OCI-LY7 (cell line): Measurements from ENCODE around the gene TVP23A. TPM values are rescaled to one million over a fixed set of nuclear protein-coding genes. Genes with fewer than 3 reads are reported as not detected.

ENCODE experiments used
- BruUV-seq: library from RNA; stranded (reverse); fragments of 400-500 nt; replicated peaks from 2 replicates; lab custom pipeline; 2021; lab: Mats Ljungman, UMichigan
- CTCF ChIA-PET: fragments of 300-600 bp; sonication (Branson Sonifier 250); formaldehyde crosslinking; loops from one replicate; lab custom pipeline; 2022; ENCODE audit warnings: antibody characterized with exemption; ENCODE audit not compliant: unreplicated experiment; lab: Charles Lee
- POLR2A ChIA-PET: fragments of 300-600 bp; sonication (Branson Sonifier 250); formaldehyde crosslinking; loops from one replicate; lab custom pipeline; 2022; ENCODE audit warnings: antibody characterized with exemption; lab: Charles Lee
- DNase-seq: peaks from one replicate; pipeline ENCODE4 v3.0.0-alpha.2; 2015; ENCODE audit warnings: low spot score
- H2AFZ ChIP-seq: fragments of 200-600 bp; sonication (generic), shearing (Covaris generic); 2 replicates; pipeline ENCODE4 v1.6.1; 2014; ENCODE audit warnings: mild to moderate bottlenecking, antibody characterized with exemption, low read length, moderate library complexity
- H3K27ac ChIP-seq: fragments of 200-600 bp; sonication (generic); 2 replicates; pipeline ENCODE4 v1.5.1; 2014; ENCODE audit warnings: mixed run types, low read depth, mild to moderate bottlenecking, moderate library complexity, low read length, inconsistent platforms; ENCODE audit not compliant: poor library complexity, severe bottlenecking
- H3K36me3 ChIP-seq: fragments of 200-600 bp; sonication (generic); 2 replicates; pipeline ENCODE4 v1.6.1; 2014; ENCODE audit warnings: mild to moderate bottlenecking, antibody characterized with exemption, low read length, moderate library complexity, mixed read lengths; ENCODE audit not compliant: insufficient read depth
- H3K4me1 ChIP-seq: fragments of 200-600 bp; sonication (generic); 2 replicates; pipeline ENCODE4 v1.5.1; 2014; ENCODE audit warnings: mild to moderate bottlenecking, low read length; ENCODE audit not compliant: insufficient read depth, poor library complexity, severe bottlenecking
- H3K4me2 ChIP-seq: fragments of 200-600 bp; sonication (generic); 2 replicates; pipeline ENCODE4 v1.6.1; 2014; ENCODE audit warnings: mild to moderate bottlenecking, low read length
- H3K4me3 ChIP-seq: fragments of 200-600 bp; sonication (generic); 2 replicates; pipeline ENCODE4 v1.5.1; 2014; ENCODE audit warnings: mild to moderate bottlenecking, low read depth, low read length; ENCODE audit not compliant: poor library complexity, severe bottlenecking
- H3K79me2 ChIP-seq: fragments of 200-600 bp; sonication (generic); 2 replicates; pipeline ENCODE4 v1.6.1; 2016; ENCODE audit warnings: low read depth, mild to moderate bottlenecking, low read length, moderate library complexity, mixed read lengths; ENCODE audit not compliant: insufficient read depth
- H3K9me2 ChIP-seq: fragments of 200-600 bp; sonication (generic); 2 replicates; pipeline ENCODE4 v1.6.1; 2016; ENCODE audit warnings: mild to moderate bottlenecking, low read length, mixed read lengths; ENCODE audit not compliant: insufficient read depth
- H3K9me3 ChIP-seq: fragments of 200-600 bp; sonication (generic); 2 replicates; pipeline ENCODE4 v1.6.1; 2014; ENCODE audit warnings: mild to moderate bottlenecking, mixed run types, low read length, mixed read lengths
- H4K20me1 ChIP-seq: fragments of 200-600 bp; sonication (generic); 2 replicates; pipeline ENCODE4 v1.6.1; 2014; ENCODE audit warnings: mild to moderate bottlenecking, antibody characterized with exemption, low read length, moderate library complexity, mixed read lengths; ENCODE audit not compliant: insufficient read depth
- EZH2phosphoT487 ChIP-seq: fragments of 200-600 bp; sonication (generic); IDR thresholded peaks from 2 replicates; pipeline ENCODE4 v1.6.1; 2018; ENCODE audit warnings: low read depth, borderline replicate concordance, mild to moderate bottlenecking, mixed run types, antibody characterized with exemption, low read length, moderate library complexity, mixed read lengths
- intact Hi-C: fragments of 100-400 bp; cut with micrococcal nuclease; formaldehyde crosslinking; loops from one replicate; pipeline ENCODE4 v1.10.0; 2022; ENCODE audit not compliant: unreplicated experiment
- total RNA-seq, 2 experiments: library from RNA; depleted of rRNA in 1 of 2; stranded (reverse); fragments of >200 nt in 1 of 2; shearing (Covaris generic) in 1 of 2; gene quantifications; 2 replicates each; pipeline ENCODE4 v1.2.3, GENCODE V29; 2014 to 2022
- TF ChIP-seq, protein P1 (sequence below): fragments of 200-600 bp; sonication (generic); conservative IDR thresholded peaks from 2 replicates; pipeline ENCODE4 v1.5.1; 2014; ENCODE audit warnings: mild to moderate bottlenecking, antibody characterized with exemption, low read length, moderate library complexity, mixed read lengths

Gene TVP23A
- total RNA-seq, 2 experiments from 2014 or later: 0.57 TPM; not detected in 1

- H4K20me1 ChIP-seq: no peaks in the 10 kb centered on the region
- H3K4me2 ChIP-seq: no peak overlapping the region
- no peaks in the 10 kb centered on the region for H3K9me2 ChIP-seq
- intact Hi-C loops: no loop called here
- TF ChIP-seq EZH2phosphoT487: no peak
- TF ChIP-seq, protein P1, sequence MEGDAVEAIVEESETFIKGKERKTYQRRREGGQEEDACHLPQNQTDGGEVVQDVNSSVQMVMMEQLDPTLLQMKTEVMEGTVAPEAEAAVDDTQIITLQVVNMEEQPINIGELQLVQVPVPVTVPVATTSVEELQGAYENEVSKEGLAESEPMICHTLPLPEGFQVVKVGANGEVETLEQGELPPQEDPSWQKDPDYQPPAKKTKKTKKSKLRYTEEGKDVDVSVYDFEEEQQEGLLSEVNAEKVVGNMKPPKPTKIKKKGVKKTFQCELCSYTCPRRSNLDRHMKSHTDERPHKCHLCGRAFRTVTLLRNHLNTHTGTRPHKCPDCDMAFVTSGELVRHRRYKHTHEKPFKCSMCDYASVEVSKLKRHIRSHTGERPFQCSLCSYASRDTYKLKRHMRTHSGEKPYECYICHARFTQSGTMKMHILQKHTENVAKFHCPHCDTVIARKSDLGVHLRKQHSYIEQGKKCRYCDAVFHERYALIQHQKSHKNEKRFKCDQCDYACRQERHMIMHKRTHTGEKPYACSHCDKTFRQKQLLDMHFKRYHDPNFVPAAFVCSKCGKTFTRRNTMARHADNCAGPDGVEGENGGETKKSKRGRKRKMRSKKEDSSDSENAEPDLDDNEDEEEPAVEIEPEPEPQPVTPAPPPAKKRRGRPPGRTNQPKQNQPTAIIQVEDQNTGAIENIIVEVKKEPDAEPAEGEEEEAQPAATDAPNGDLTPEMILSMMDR: no peak
- ChIA-PET CTCF (no interaction called here), POLR2A (no interaction called here)
- H3K36me3 ChIP-seq: no peaks in the 10 kb centered on the region
- H3K4me1 ChIP-seq: peaks cover 21% of the 10 kb centered on the region
- H2AFZ ChIP-seq: no peak overlapping the region
- no TSS peak for BruUV-seq
- no peaks in the 10 kb centered on the region for H3K79me2 ChIP-seq
- DNase-seq: no peak
- no peaks in the 10 kb centered on the region for H3K9me3 ChIP-seq
- H3K27ac ChIP-seq: no peak overlapping the region
- H3K4me3 ChIP-seq: no peak overlapping the region
These were observed 16.8 kb upstream of the TVP23A start for GRCh38 chr16:10835281-10835931.

- H3K9me2 ChIP-seq: no peaks in the 10 kb centered on the region
- no peaks in the 10 kb centered on the region for H4K20me1 ChIP-seq
- H3K27ac ChIP-seq: no peak overlapping the region
- H3K4me1 ChIP-seq: peaks cover 21% of the 10 kb centered on the region
- BruUV-seq: no TSS peak
- no peaks in the 10 kb centered on the region for H3K36me3 ChIP-seq
- H3K9me3 ChIP-seq: no peaks in the 10 kb centered on the region
- no peak for DNase-seq
- intact Hi-C loops: no loop called here
- H3K79me2 ChIP-seq: no peaks in the 10 kb centered on the region
- H3K4me2 ChIP-seq: no peak overlapping the region
- no peak overlapping the region for H3K4me3 ChIP-seq
- ChIA-PET CTCF (no interaction called here), POLR2A (interaction anchor here (0.5 kb wide), 1 partner anchor 528 kb away, joined by 4 read pairs; no protein-coding TSS in a partner anchor)
- TF ChIP-seq EZH2phosphoT487: no peak
- TF ChIP-seq, protein P1: no peak
- H2AFZ ChIP-seq: no peak overlapping the region
These were observed 16.2 kb upstream of the TVP23A start for GRCh38 chr16:10834766-10835165.

DNA sequence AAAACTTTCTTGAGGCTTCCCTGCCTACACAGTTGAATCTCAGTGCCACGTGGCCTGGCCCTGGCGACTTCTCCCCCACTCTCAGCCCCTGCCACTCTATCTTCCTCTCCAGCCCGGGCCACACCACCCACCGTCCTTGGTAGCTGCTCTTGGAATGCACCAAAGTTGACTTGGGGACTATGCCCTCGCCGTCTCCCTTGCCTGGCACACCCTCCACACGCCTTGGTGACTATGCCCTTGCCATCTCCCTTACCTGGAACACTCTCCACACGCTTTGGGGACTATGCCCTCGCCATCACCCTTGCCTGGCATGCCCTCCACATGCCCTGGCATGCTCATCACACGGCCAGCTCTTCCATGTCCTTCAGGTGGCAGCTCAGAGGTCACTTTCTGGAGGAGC lies 15.5 kb upstream of the TVP23A start:
- no peak overlapping the region for H3K4me2 ChIP-seq
- TF ChIP-seq, protein P1: no peak
- TF ChIP-seq EZH2phosphoT487: no peak
- no peak overlapping the region for H2AFZ ChIP-seq
- ChIA-PET CTCF (no interaction called here), POLR2A (interaction anchor here (0.5 kb wide), 1 partner anchor 528 kb away, joined by 4 read pairs; no protein-coding TSS in a partner anchor)
- no peaks in the 10 kb centered on the region for H3K9me3 ChIP-seq
- no TSS peak for BruUV-seq
- H3K9me2 ChIP-seq: no peaks in the 10 kb centered on the region
- H3K27ac ChIP-seq: no peak overlapping the region
- intact Hi-C loops: no loop called here
- H3K79me2 ChIP-seq: no peaks in the 10 kb centered on the region
- peaks cover 21% of the 10 kb centered on the region for H3K4me1 ChIP-seq
- no peak overlapping the region for H3K4me3 ChIP-seq
- DNase-seq: no peak
- H3K36me3 ChIP-seq: no peaks in the 10 kb centered on the region
- H4K20me1 ChIP-seq: no peaks in the 10 kb centered on the region
